Stimulated activated CD4-positive, alpha-beta T cell treated with anti-CD3 and anti-CD28 coated beads, Interleukin-2, amount 100 ng/mL, for 24 hours (primary cell): ENCODE results near the gene EEFSEC.

Experiments
- DNase-seq, 2 donors: peaks; one replicate each; pipeline ENCODE4 v3.0.0-alpha.2; 2020

The EEFSEC gene

DNA sequence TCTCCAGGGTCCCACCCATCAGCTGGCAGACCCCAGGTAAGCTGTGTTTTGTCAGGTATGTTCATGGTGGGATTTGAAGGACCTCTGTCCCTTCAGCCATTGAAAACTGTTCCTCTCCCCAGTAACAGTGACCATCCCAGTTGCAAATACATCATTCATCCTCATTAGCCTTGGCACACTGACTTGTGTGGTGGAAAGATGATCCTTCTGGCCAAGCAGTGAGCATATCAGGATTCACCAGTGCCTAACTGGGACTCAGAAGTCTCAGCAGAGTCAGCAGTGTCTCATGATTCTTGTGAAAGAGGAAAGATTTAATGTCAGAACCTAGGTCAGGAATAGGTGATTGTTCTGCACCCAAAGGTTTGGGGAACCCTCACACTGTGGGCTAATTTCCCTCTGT is 223.2 kb downstream of the EEFSEC start:
- DNase-seq: no peak

- DNase-seq: no peak
Observed at GRCh38 chr3:128378631-128379347, 225.5 kb downstream of the EEFSEC start.

DNA sequence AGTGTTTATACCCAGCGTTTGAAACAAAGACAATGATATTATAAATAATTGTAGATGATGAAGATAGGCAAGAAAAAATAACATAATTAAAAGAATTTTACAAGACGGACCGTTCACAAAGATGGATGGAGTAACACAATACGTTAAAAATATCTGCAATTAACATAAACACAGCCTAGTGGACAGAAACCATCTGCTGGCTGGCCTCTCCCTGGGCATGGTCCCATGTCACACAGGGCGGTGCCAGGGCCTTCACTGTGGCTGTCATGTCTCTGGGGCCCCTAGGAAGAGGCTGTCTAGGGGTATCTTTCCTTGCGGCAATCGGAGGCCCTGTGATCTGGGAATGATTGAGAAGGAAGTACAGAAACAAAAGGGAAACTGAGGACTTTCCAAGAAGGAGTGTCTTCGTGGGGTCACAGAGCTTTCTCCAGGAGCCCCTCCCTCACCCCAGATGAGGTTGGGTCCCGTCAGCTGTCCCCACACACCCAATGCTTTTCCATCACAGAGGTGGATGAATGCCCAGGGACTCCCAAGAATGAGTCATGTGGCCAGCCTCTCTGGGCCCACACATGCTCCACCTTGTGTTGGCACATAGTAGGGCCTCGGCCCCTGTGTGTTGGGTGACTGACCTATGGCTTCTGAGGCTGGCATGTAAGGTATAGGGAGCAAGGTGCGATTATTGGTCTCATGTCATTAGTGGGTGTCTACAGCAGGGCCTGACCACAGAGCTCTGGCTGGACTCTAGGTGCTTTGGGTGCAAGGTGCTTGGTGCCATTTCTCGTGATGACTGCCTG is 226.3 kb downstream of the EEFSEC start:
- DNase-seq: no peak

GRCh38 chr3:128380295-128380694 is 227.0 kb downstream of the EEFSEC start:
- no peak for DNase-seq

- no peak for DNase-seq
Observed at GRCh38 chr3:128380719-128381118, 227.4 kb downstream of the EEFSEC start.

- DNase-seq: no peak
Observed at GRCh38 chr3:128381609-128382008, 228.3 kb downstream of the EEFSEC start.

DNA sequence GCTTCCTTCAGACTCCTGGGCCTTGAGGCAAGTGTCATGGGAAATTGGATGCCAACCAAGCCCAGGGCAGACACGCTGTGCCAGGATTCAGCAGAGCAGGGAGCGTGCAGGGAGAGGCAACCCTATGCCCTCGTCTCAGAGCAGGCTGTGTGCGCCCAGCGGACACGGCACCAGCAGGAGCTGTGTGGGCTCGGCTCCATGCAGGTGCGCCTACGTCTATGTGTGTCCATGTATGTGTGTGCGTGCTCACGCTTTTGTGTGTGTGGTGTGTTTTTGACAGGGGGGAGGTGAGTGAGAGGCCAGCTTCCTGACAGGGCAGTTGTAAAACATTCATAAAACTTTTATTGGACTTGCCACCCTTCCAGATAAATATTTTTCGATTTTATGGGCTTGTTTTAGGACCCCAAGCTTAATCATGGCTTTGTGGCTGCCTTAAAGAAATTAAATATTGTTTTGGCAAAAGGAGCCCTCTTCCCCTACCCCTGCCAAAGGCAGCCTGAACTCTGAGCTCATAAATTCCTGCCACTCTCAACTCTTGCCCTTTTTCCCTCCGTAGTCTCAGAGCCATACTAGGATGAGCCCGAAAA is 229.0 kb downstream of the EEFSEC start:
- no peak for DNase-seq

GRCh38 chr3:128383316-128384235 is 230.3 kb downstream of the EEFSEC start:
- DNase-seq: peak; percentile 23 to 58

DNA sequence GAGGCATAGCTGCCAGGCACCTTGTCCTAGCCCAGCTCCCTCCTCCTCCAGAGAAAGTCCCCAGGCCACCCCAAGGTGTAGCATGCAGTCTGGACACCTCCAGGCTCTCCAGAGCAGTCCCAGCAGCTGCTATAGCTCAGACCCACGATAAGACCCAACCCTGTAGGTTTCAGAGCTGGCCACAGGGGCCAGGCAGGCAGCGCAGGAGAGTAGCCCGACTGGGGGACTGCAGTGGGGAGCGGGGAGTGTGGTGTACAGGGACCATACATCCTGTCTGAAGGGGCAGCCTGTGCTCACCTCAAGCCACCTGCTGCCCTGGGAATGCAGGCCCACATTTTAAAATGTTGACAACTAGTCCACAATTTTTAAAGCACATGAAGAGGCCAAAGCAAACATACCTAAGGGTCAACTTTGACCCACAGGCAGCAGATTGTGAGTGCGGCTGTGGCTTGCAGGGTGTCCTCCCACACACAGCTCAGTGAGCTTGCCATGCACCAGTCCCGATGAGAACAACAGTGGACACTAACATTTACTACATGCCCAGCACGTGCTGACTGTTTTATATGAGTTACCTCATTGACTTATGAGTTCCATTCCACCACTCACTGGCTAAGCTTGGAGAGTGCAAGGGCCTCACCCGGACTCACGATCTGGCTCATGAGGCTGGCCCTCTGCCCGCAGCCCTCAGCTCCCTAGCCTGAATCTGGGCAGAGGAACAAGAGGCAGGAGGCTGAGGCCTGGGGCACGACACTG is 232.0 kb downstream of the EEFSEC start:
- DNase-seq: no peak

GRCh38 chr3:128388932-128389331 is 235.7 kb downstream of the EEFSEC start:
- DNase-seq: no peak

DNA sequence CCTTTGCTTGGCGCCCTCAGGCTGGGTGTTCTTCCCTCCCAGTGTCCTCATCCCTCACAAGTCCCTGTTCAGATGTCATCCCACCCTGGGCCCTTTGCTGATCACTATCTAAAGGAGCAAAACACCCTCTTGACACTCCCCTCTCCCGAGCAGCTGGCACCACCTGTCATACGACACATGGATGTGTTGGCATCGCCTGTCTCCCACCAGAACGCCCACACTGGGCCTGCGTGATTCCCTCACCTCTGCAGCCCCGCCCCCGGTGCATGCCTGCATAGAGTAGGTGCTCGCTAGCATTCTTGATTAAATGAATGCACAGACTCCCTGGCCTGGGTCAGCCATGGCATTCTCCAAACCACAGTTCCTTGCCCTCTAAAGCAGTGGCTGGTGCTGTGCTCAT is 237.6 kb downstream of the EEFSEC start:
- DNase-seq: no peak

DNA sequence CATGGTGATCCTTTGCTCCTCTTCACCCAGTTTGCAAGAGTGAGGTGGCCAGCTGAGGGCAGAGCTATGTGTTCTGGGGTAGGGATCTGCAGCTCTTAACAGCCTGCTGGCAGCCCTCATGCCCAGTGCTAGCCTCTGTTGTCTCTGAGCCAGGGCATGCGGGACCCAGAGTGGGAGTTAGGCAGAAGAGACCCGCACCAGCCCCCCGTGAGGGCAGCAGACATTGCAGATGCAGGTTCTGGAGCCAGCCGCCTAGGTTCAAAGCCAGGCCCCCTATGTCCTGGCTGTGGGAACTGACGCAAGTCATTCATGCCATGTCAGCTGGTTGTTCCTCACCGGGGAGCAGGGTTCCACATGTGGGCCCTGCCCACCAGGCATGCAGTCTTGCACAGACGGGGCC is 238.7 kb downstream of the EEFSEC start:
- no peak for DNase-seq

- no peak for DNase-seq
Observed at GRCh38 chr3:128392818-128393544, 239.7 kb downstream of the EEFSEC start.

DNA sequence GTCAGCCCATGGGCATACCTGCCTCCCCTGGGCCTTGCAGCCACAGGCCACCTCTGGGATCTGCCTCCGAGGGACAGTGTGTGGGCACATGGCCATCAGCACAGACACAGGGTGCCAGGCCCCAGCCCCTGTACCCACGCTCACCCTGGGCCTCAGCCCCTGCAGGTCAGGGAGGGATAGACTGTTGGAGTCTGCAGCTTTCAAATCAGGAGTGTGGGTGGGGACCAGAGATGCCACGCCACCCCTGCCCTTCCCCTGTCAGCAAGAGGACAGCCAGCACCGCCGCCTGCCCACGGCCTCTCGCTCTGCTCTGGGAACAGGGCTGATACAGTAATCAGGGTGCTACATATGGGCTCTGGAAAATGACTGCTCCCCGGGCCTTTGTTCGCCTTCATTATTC is 240.8 kb downstream of the EEFSEC start:
- no peak for DNase-seq

DNA sequence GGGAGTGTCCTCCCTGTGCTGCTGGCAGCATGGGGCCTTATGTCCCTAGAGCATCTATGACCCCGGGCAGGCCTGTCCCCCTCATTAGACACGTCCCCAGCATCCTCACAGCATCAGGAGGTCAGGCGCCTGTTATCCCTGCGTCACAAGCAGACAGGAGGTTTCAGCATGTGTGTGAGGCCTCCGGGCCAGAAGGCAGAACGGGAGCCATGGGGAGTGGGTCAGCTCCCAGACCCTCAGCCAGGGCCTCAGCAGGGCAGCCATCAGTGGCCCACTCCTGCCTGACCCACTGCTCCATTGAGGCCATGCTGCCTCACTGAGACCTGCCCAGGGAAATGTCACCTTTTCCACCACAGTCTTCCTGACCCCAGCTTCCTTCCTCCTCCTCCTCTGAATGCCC is 241.8 kb downstream of the EEFSEC start:
- DNase-seq: no peak

DNA sequence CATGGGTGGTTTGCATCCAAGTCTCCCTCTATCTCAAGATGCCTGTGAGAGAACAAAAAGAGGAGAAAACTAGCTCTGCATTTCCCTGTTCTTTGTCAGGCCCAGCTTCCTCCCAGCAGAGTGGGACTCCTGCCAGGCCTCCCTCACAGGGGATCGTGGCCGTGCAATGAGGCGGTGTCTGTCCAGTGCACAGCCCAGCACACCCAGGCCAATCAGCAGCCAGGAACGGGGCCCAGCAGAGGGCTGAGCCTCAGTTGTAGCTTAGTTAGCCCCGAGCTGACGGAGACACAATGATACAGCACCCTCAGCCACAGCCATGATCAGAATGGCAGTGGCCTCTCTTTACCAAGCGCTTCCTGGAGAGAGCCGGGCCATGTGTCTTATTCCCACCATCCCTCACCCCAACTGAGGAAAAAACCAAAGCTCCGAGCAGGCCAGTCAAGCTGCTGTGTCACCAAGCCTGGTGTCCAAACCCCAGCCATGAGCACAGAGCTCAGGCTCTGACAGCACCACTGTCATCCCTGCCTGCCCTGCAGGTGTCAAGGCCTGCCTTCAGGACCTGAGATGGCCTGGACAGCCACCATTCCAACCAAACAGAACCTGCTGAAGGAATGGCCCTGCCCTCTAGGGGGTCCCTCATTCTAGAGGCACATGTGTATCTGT is 242.3 kb downstream of the EEFSEC start:
- DNase-seq: no peak

DNA sequence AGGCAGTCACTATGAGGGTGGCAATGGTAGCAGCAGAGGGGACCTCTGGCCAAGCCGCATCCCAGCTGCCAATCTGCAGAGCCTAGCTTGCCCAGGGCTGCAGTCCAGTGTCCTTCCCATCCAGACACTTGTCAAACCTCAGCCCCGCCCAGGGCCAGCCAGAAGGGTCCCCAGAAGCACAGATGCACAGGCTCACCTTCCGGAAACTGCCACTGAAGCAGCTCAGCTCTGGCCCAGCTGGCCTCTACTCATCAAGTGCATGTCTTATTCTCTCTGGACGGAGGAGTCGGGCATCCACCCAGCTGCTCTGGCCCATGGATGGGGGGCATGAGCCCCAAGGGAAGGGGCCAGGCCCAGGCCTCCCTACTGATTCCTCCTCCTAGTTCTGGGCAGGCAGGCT is 244.2 kb downstream of the EEFSEC start:
- no peak for DNase-seq

GRCh38 chr3:128398586-128398985 is 245.3 kb downstream of the EEFSEC start:
- DNase-seq: no peak

GRCh38 chr3:128399221-128399915 is 246.1 kb downstream of the EEFSEC start:
- DNase-seq: no peak

DNA sequence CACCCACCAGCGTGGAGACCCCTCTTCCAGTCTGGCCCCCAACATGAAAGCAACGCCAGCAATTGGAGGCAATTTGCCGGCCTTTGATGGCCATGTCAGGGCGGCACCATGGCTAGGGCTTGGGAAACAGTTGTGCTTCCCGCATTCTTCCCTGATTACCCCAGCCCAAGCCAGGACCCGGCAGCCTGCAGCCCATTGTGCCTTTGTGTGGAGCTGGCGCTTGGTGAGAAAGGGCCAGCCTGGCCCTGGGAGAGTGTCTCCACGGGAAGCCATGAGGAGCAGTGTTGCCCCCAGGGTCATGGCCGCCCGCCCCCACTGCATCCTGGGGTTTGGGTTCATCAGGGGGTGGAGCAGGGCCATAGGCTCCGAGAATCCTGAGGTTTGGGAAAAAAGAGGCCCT is 247.4 kb downstream of the EEFSEC start:
- DNase-seq: no peak
